PFSK-1 (cell line): ENCODE results near the gene PSME1.

Source experiments
- POLR2AphosphoS5 ChIP-seq: IDR thresholded peaks from 2 replicates; pipeline ENCODE4 v1.6.1; 2012; ENCODE audit warnings: low read depth, mild to moderate bottlenecking, control low read depth, low read length, moderate library complexity
- SIN3A ChIP-seq: IDR thresholded peaks from 2 replicates; pipeline ENCODE4 v1.6.1; 2012; ENCODE audit warnings: mild to moderate bottlenecking, low read length, moderate library complexity, borderline replicate concordance; ENCODE audit not compliant: insufficient read depth
- TAF1 ChIP-seq: IDR thresholded peaks from 2 replicates; pipeline ENCODE4 v1.6.1; 2012; ENCODE audit warnings: low read length, control low read depth, borderline replicate concordance; ENCODE audit not compliant: insufficient read depth
- TF ChIP-seq, protein P1 (sequence below), 2 experiments: IDR thresholded peaks; 2 replicates each; pipeline versions ENCODE4 v1.6.1 to v1.8.0; 2011 to 2012; ENCODE audit warnings: low read depth in 2 of 2, low read length in 2 of 2, control low read depth in 1 of 2, inconsistent platforms in 1 of 2, mild to moderate bottlenecking in 1 of 2, moderate library complexity in 1 of 2; ENCODE audit not compliant: insufficient read depth in 1 of 2

GRCh38 chr14:24119691-24120090, 16.3 kb upstream of the PSME1 start:
- no peak for TF ChIP-seq SIN3A
- no peak for TF ChIP-seq POLR2AphosphoS5
- TF ChIP-seq, protein P1, sequence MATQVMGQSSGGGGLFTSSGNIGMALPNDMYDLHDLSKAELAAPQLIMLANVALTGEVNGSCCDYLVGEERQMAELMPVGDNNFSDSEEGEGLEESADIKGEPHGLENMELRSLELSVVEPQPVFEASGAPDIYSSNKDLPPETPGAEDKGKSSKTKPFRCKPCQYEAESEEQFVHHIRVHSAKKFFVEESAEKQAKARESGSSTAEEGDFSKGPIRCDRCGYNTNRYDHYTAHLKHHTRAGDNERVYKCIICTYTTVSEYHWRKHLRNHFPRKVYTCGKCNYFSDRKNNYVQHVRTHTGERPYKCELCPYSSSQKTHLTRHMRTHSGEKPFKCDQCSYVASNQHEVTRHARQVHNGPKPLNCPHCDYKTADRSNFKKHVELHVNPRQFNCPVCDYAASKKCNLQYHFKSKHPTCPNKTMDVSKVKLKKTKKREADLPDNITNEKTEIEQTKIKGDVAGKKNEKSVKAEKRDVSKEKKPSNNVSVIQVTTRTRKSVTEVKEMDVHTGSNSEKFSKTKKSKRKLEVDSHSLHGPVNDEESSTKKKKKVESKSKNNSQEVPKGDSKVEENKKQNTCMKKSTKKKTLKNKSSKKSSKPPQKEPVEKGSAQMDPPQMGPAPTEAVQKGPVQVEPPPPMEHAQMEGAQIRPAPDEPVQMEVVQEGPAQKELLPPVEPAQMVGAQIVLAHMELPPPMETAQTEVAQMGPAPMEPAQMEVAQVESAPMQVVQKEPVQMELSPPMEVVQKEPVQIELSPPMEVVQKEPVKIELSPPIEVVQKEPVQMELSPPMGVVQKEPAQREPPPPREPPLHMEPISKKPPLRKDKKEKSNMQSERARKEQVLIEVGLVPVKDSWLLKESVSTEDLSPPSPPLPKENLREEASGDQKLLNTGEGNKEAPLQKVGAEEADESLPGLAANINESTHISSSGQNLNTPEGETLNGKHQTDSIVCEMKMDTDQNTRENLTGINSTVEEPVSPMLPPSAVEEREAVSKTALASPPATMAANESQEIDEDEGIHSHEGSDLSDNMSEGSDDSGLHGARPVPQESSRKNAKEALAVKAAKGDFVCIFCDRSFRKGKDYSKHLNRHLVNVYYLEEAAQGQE (IDR thresholded peaks at IDR 0.05; ENCODE audit: insufficient read depth in 1 of 2, low read depth in 2 of 2, low read length in 2 of 2), result no peak
- no peak for TF ChIP-seq TAF1
